ENCODE measurements around the gene NTF4. TPM values are rescaled to one million over a fixed set of nuclear protein-coding genes. Genes with fewer than 3 reads are reported as not detected.

Gene NTF4
- total RNA-seq, 2 donors from 2014 or later, result not detected

- Histone ChIP-seq H3K4me3 (no peak overlapping the region), H3K36me3 (peaks cover 71% of the 10 kb centered on the region), H3K27me3 (replicated peaks; ENCODE audit: insufficient read depth) (no peaks in the 10 kb centered on the region), H3K4me1 (ENCODE audit: control insufficient read depth in 1 of 2, low read depth in 2 of 2) (no peaks in the 10 kb centered on the region), H3K9me3 (no peaks in the 10 kb centered on the region), H3K27ac (no peak overlapping the region)
- DNase-seq (ENCODE audit: low spot score), result no peak
- ATAC-seq (ENCODE audit: insufficient number of reproducible peaks, low FRiP score, low read depth), result no peak
- TF ChIP-seq, protein P1, sequence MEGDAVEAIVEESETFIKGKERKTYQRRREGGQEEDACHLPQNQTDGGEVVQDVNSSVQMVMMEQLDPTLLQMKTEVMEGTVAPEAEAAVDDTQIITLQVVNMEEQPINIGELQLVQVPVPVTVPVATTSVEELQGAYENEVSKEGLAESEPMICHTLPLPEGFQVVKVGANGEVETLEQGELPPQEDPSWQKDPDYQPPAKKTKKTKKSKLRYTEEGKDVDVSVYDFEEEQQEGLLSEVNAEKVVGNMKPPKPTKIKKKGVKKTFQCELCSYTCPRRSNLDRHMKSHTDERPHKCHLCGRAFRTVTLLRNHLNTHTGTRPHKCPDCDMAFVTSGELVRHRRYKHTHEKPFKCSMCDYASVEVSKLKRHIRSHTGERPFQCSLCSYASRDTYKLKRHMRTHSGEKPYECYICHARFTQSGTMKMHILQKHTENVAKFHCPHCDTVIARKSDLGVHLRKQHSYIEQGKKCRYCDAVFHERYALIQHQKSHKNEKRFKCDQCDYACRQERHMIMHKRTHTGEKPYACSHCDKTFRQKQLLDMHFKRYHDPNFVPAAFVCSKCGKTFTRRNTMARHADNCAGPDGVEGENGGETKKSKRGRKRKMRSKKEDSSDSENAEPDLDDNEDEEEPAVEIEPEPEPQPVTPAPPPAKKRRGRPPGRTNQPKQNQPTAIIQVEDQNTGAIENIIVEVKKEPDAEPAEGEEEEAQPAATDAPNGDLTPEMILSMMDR (IDR thresholded peaks at IDR 0.05), result no peak
These were observed 30.2 kb upstream of the NTF4 start for GRCh38 chr19:49094505-49095482.

GRCh38 chr19:49092686-49093085 is 28.1 kb upstream of the NTF4 start:
- no peak for ATAC-seq (ENCODE audit: insufficient number of reproducible peaks, low FRiP score, low read depth)
- TF ChIP-seq, protein P1 (IDR thresholded peaks at IDR 0.05), result no peak
- Histone ChIP-seq H3K27me3 (replicated peaks; ENCODE audit: insufficient read depth) (no peaks in the 10 kb centered on the region), H3K36me3 (peaks cover 57% of the 10 kb centered on the region), H3K9me3 (no peaks in the 10 kb centered on the region), H3K4me1 (ENCODE audit: control insufficient read depth in 1 of 2, low read depth in 2 of 2) (peaks cover 1 to 2% of the 10 kb centered on the region in 2 donors), H3K27ac (no peak overlapping the region), H3K4me3 (no peak overlapping the region)
- no peak for DNase-seq (ENCODE audit: low spot score)

- peaks cover 54% of the 10 kb centered on the region for H3K36me3 ChIP-seq
These were observed 26.9 kb upstream of the NTF4 start for GRCh38 chr19:49091391-49092038.

DNA sequence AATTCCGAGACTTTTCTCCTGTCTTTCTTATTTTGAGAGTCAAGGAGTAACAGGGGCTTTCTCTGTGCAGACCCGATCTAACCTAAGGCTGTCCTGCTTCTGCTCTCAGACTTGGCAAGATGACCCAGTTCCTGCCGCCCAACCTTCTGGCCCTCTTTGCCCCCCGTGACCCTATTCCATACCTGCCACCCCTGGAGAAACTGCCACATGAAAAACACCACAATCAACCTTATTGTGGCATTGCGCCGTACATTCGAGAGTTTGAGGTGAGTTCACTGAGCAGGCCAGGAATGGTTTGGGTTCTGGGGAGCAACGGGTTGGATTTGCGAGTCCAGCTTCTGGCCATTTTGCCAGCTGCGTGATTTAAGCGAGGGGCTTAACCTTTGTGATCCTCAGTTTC is 21.7 kb upstream of the NTF4 start:
- TF ChIP-seq, protein P1 (IDR thresholded peaks at IDR 0.05), result no peak
- H3K27me3 ChIP-seq (replicated peaks; ENCODE audit: insufficient read depth), result no peaks in the 10 kb centered on the region
- H3K4me1 ChIP-seq (ENCODE audit: control insufficient read depth in 1 of 2, low read depth in 2 of 2), result peaks cover 18 to 25% of the 10 kb centered on the region in 2 donors
- peaks cover 23% of the 10 kb centered on the region for H3K36me3 ChIP-seq
- ATAC-seq (ENCODE audit: insufficient number of reproducible peaks, low FRiP score, low read depth), result no peak
- peak overlapping the region; percentile 88 for H3K4me3 ChIP-seq
- H3K9me3 ChIP-seq, result no peaks in the 10 kb centered on the region
- DNase-seq (ENCODE audit: low spot score), result no peak
- no peak overlapping the region for H3K27ac ChIP-seq

More at GRCh38 chr19:49091391-49092038, 26.9 kb upstream of the NTF4 start:
- no peaks in the 10 kb centered on the region for H3K27me3 ChIP-seq (replicated peaks; ENCODE audit: insufficient read depth)
- H3K4me1 ChIP-seq (ENCODE audit: control insufficient read depth in 1 of 2, low read depth in 2 of 2), result peaks cover 13% of the 10 kb centered on the region in 2 donors
- H3K27ac ChIP-seq, result no peak overlapping the region
- H3K9me3 ChIP-seq, result no peaks in the 10 kb centered on the region
- no peak for ATAC-seq (ENCODE audit: insufficient number of reproducible peaks, low FRiP score, low read depth)
- TF ChIP-seq, protein P1 (IDR thresholded peaks at IDR 0.05), result no peak
- H3K4me3 ChIP-seq, result no peak overlapping the region
- DNase-seq (ENCODE audit: low spot score), result no peak

DNA sequence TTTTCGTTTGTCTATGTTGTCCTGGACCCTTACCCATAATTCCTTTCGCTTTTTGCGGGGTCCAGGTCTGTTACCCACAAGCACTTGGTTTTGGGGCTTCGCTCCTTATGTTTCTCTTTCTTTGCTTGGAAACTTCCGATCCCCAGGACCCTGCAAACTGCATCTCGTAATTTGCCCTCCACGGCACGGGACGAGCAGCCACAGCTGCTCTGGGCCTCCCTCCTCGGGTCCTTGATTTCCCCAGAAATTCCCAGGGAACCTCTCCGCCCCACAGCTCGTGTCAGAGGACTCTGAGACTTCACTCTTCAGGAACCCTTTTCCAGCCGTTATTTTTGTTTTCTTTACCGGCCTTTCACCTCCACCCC is 21.2 kb upstream of the NTF4 start:
- Histone ChIP-seq H3K4me3 (peak overlapping the region; percentile 88), H3K27me3 (replicated peaks; ENCODE audit: insufficient read depth) (no peaks in the 10 kb centered on the region), H3K9me3 (no peaks in the 10 kb centered on the region), H3K36me3 (peaks cover 18% of the 10 kb centered on the region), H3K4me1 (ENCODE audit: control insufficient read depth in 1 of 2, low read depth in 2 of 2) (peaks cover 18 to 25% of the 10 kb centered on the region in 2 donors), H3K27ac (peak overlapping the region; percentile 72 to 74)
- ATAC-seq (ENCODE audit: insufficient number of reproducible peaks, low FRiP score, low read depth), result no peak
- TF ChIP-seq, protein P1 (IDR thresholded peaks at IDR 0.05), result no peak
- DNase-seq (ENCODE audit: low spot score), result no peak

Measured in thoracic aorta (tissue), 2 donors.